Measurements from ENCODE around the gene FOXJ2. TPM values are rescaled to one million over a fixed set of nuclear protein-coding genes. Genes with fewer than 3 reads are reported as not detected.
A peak's percentile ranks its signal among the peaks of the same experiment; 100 is the strongest.
"Not testable (repeated sequence)": the region's sequence is repeated elsewhere in the genome, so short reads cannot be mapped to it uniquely, and the experiment has no call there.

Gene FOXJ2
- polyA plus RNA-seq (ENCODE audit: insufficient read length in 10 of 10) = 10 to 100 TPM; 18.5 to 23.7 (median 19.7) TPM
- long read RNA-seq, donor 1, full-length matches to known transcripts = 1 of 8 reads
- long read RNA-seq, donor 1, partial matches to known transcripts = 7 of 8 reads
- long read RNA-seq, donor 1, other reads (novel, unspliced or antisense) = 0 of 8 reads
- long read RNA-seq, donor 2, full-length matches to known transcripts = 1 of 6 reads
- long read RNA-seq, donor 2, partial matches to known transcripts = 5 of 6 reads
- long read RNA-seq, donor 2, other reads (novel, unspliced or antisense) = 0 of 6 reads
- long read RNA-seq, donor 3 = 0 reads
- long read RNA-seq, donor 4, full-length matches to known transcripts = 2 of 9 reads
- long read RNA-seq, donor 4, partial matches to known transcripts = 7 of 9 reads
- long read RNA-seq, donor 4, other reads (novel, unspliced or antisense) = 0 of 9 reads
- long read RNA-seq, donor 5, full-length matches to known transcripts = 6 of 22 reads
- long read RNA-seq, donor 5, partial matches to known transcripts = 16 of 22 reads
- long read RNA-seq, donor 5, other reads (novel, unspliced or antisense) = 0 of 22 reads
- long read RNA-seq, donor 6 = 0 reads
- long read RNA-seq, donor 7 = 0 reads
- long read RNA-seq, donor 8 = 0 reads
- long read RNA-seq, donor 9 = 0 reads

DNA sequence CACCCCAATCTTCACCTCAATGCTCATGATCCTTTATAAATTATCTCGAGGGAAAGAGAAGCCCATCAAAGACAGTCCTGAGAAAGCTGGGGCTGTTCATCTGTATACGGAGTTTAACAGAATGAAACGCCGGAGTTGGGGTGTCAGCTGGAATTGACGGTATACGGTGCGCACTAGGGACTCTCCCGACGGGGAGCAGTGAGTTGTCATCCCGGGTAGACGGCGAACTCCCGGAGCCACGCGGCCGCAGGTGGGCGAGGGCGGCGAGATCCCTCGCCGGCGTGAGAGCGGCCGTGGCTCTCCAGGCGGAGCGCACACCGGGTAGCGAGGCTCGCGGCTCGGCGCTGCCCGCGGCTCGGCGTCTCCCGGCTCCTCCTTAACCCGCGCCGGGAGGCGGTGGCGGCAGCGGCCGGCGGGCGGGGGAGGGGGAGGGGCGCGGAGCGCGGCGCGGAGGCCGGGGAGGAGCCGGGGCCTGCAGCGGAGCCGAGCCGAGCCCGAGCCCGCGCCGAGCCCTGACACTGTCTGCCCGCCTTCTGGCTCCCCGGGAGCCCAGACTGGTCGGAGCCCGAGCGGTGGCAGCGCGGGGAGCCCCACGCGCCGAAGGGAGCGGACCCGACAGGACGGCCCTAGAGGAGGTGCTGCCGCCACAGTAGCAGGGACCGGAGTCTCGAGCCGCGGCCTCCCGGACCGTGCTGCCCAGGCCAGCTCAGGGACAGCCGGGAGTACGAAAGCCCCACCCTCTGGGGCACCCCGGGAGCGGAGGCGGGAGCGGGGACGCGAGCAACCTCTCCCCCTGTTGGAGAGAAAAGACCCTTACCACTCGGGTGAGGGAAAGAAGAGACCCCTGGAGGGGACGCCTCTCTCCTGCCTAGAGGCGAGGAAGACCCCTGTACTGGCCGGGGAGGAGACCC lies at the start of gene FOXJ2:
TSS of gene FOXJ2 (plus strand) at position 475 of the 911 bp plus-strand sequence. CDS start 7,117 bp downstream, outside the sequence.
- peak; percentile 75 to 95 (median 90) for DNase-seq

DNA sequence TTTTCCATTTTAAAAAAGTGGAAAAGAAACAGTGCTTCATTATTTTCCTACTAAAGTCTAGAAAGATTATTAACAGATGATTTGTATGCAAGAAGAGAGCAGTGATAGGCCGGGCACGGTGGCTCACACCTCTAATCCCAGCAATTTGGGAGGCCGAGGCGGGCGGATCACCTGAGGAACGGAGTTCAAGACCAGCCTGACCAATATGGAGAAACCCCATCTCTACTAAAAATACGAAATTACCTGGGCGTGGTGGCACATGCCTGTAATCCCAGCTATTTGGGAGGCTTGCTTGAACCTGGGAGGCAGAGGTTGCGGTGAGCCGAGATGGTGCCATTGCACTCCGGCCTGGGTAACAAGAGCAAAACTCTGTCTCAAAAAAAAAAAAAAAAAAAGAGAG lies 49.5 kb upstream of the FOXJ2 start:
- DNase-seq = not testable (repeated sequence)

DNA sequence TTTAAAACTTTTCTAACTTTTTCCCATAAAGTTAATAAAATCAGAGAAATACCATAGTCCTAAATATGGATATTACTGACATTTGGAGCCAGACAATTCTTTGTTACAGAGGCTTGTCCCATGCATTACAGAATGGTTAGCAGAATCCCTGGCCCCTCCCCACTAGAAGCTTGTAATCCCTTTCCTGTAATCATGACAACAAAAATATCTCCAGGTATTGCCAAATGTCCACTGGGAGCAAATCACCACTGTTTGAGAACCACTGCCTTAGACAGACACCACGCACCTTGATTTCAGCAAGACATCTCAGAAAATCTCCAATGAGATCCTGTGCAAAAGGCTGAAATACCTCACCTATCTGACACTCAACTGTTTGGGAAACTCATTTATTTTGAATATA lies 49.1 kb upstream of the FOXJ2 start:
- DNase-seq = not testable (repeated sequence)

DNA sequence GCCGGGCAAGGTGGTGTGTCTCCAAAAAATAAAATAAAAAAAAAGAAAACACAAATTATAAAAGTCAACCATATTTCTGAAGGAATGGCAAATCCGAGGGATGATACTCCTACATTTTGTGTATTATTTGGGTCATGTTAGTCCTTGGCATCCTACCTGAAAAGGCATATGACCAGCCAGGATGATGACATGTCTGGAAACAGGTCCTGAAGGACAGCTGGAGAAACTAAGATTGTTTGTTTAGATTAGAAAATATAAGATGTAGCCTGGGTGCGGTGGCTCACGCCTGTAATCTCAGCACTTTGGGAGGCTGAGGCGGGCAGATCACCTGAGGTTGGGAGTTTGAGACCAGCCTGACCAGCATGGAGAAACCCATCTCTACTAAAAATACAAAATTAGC lies 47.6 kb upstream of the FOXJ2 start:
- DNase-seq = no peak

DNA sequence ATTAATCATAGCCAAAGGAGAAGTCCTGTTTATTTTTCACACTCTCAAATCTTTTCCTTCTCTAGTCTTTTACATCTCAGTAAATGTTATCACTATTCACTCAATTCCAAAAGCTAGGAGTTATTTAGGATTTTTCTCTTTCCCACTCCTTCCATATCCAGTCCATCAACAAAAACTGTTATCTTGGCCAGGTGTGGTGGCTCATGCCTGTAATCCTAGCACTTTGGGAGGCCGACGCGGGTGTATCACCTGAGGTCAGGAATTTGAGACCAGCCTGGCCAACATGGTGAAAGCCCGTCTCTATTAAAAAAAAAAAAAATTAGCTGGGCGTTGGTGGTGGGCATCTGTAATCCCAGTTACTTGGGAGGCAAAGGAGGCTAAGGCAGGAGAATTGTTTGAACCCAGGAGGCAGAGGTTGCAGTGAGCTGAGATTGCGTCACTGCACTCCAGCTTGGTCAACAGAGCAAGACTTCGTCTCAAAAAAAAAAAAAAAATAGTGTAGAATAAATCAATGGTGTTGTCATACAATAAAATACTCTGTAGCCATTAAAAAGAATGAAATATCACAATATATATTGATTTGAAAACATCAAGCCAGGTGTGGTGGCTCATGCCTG lies 46.6 kb upstream of the FOXJ2 start:
- no peak for DNase-seq

DNA sequence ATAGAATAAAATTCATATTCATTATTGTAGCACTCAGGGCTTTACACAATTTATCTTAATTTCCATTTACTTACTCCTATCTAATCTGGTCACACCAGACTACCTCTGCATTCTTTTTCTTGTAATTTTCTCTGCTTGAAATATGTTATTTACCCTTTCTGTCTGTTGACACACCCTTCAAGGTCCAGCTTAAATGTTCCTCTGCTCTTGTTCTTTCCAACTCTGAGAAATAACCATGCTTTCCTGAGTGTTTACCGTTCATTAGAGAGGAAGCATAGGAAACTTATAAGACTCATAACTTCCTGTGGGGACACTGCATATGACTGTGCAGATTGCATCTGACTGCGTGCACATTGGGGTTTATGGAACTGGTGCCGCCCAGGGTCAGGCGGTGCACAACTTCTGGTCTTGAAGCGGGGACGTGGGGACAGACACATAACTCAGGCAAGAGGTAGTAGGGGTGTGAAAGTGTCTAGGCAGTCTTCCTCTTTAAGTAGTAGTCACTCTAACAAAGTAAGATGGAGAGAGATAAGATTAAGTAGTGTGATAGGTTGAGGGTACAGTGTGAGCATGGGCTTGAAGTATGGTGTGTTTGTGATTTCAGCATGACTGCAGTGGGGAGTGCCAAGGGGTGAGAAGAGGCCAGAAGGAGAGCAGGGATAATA lies 42.6 kb upstream of the FOXJ2 start:
- peak in 1 of 3 donors; percentile 36 for DNase-seq

DNA sequence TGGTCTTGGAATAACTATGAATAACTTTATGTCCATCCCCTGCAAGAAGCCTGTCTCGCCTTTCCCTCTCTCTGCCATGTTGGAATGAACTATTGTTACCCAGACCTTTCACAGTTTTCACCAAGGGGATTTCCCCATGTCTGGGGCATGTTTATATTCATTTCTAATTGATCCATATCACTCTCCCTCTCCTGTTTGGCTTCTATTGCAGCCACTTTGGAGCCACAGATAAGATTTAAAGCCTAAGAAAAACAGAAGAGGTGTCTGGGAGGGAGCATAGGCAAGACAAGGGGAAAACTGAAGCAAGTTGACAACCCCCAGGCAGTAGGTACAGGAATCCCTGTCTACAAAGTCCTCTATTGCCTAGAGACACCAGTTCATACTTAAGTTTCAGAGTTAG lies 41.0 kb upstream of the FOXJ2 start:
- no peak for DNase-seq

DNA sequence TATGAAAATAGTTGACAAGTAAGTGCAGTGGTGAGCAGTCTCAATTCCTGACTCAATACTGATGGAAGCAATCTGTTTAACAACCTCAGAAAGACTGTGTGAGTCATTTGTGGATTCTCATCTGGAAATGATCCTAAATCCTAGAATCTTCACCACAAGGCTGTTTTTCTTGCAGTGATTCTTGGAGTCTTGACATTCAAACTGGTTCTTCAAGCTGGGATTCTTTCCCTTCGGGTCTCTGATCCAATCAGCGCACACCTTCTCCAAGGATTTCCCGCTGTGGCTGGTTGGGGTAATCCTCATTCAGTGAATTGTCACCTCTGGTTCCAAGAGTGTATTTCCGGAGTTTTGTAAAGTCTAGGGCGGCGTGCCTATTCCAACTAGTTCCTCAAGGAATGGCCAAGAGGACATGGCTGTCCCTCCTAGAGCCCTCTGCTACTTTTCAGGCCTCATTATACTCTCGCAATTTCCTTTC lies 37.7 kb upstream of the FOXJ2 start:
- peak in 2 of 3 donors; percentile 53 to 92 for DNase-seq

DNA sequence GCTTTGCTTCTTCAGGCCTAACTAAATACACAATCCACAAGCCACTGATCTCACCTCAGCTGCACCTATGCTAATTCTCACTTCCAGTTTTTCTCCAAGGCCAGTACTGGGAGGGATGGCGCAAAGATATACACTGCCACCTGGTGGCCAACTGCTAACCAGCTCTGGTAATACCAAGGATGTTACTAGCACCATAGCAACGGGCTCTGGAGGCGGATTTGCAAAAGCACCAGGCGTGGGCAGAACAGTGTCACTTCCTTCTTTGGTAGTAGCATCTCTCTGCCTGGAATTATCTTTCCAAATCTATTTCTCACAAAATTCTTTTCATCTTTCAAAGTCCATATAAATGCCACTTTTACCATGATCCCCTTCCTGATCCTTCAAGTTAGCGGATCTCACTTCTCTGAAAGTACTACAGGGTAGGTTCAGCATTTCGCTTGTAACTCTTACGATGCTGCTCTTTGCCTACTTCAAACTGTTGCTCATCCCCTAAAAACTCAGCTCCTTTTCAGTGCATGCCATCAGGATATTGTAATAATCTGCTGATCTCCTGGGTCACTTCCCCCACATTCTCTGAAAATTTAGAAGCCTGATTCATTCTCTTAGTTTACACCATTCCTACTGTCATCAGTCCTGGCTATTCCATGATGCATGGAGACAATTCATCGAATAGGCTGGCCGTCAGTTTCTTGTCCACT lies 37.1 kb upstream of the FOXJ2 start:
- DNase-seq = peak; percentile 67 to 82 (median 69)

DNA sequence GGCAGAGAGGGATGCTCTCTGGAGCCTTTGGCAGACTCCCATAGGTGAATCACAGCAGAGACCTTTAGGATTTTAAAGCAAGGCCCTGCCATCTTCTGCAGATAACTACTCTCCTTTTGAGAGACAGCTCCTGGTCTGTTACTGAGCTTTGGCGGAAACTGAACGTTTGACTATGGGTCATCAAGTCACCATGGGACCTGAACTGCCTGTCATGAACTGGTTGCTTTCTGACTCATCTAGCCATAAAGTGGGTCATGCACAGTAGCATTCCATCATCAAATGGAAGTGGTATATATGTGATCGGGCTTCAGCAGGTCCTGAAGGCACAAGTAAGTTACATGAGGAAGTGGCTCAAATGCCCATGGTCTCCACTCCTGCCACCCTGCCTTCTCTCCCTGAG lies 31.7 kb upstream of the FOXJ2 start:
- not testable (repeated sequence) for DNase-seq

DNA sequence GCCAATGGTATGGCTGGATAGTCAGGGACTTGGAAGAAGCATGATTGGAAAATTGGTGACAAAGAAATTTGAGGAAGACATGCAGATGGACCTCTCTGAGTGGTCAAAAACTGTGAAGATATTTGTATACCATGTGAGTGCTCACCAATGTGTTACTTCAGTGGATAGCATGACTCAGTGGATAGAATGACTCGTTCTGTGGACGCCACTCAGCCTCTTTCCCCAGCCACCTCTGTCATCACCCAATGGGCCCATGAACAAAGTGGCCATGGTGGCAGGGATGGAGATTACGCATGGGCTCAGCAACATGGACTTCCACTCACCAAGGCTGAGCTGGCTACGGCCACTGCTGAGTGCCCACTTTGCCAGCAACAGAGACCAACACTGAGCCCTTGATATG lies 31.0 kb upstream of the FOXJ2 start:
- not testable (repeated sequence) for DNase-seq

DNA sequence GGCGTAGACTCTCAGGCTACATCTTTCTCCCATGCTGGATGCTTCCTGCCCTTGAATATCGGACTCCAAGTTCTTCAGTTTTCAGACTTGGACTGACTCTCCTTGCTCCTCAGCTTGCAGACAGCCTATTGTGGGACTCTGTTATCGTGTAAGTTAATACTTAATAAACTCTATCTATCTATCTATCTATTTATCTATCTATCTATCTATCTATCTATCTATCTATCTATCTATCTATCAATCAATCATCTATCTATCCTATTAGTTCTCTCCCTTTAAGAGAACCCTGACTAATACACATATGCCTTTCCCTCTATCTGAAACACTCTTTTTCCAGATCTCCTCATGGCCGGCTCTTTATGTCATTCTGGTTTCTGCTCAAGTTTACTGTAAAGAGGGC lies 27.6 kb upstream of the FOXJ2 start:
- DNase-seq = not testable (repeated sequence)

DNA sequence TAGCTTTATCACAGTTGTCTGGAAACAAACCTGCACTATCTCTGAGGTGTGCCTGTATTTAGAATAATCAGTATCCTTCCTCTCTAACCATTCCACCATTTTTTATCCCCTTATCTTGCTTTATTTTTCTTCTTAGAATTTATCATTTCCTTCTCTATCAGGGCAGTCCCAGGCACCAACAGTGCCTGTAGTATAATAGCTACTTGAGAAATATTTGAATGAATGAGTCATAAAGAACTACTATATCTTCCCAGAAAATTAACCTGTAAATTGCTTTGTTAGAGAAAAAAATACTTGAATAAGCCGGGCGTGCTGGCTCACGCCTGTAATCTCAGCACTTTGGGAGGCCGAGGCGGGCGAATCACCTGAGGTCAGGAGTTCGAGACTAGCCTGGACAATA lies 21.2 kb upstream of the FOXJ2 start:
- DNase-seq = no peak

DNA sequence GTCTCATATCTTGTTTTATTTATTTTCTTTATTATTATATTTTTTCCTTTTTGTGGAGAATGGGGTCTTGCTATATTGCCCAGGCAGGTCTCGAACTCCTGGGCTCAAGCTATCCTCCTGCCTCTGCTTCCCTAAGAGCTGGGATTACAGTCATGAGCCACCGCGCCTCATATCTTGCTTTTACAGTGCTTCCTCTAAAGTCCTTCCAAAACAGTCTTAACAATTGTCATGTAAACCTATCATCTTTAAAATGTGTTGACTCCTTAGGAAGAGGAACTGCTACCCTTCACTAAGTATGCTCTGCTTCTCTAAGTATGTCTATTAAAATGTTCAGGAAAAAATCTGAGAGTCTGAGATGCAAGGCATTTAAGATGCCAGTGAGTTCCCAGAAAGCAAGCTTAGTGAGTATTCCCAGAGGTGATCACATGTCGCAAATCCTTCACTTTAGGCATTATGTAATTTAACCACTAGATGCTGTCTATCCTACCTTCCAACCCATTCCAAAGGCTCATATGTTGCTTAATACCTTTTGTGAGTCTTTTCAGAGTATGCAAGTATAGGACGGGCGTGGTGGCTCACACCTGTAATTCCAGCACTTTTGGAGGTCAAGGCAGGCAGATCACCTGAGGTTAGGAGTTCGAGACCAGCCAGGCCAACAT lies 19.7 kb upstream of the FOXJ2 start:
- DNase-seq = no peak

DNA sequence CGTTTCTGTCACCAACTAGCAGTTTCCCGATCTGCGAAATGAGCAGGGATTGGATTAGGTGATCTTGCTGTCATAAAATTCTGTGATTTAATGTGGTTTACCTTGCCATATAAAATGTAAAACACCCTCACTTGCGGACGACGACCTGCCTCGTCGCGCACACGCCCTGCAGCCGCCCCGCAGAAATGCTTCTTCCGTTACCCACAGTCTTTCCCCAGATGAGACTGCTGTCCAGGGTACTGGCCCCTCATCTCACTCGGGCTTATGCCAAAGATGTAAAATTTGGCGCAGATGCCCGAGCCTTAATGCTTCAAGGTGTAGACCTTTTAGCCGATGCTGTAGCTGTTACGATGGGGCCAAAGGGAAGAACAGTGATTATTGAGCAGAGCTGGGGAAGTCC lies 17.7 kb upstream of the FOXJ2 start:
- DNase-seq = no peak

DNA sequence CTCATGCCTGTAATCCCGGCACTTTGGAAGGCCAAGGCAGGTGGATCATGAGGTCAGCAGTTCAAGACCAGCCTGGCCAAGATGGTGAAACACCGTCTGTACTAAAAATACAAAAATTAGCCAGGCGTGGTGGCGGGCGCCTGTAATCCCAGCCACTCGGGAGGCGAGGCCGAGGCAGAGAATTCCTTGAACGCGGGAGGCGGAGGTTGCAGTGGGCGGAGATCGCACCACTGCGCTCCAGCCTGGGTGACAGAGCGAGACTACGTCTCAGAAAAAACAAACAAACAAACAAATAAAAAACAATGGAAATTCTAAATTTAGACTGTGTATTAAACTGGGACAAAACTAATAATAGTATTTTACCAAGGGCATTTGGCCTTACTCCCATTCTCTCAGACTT lies 14.3 kb upstream of the FOXJ2 start:
- not testable (repeated sequence) for DNase-seq

DNA sequence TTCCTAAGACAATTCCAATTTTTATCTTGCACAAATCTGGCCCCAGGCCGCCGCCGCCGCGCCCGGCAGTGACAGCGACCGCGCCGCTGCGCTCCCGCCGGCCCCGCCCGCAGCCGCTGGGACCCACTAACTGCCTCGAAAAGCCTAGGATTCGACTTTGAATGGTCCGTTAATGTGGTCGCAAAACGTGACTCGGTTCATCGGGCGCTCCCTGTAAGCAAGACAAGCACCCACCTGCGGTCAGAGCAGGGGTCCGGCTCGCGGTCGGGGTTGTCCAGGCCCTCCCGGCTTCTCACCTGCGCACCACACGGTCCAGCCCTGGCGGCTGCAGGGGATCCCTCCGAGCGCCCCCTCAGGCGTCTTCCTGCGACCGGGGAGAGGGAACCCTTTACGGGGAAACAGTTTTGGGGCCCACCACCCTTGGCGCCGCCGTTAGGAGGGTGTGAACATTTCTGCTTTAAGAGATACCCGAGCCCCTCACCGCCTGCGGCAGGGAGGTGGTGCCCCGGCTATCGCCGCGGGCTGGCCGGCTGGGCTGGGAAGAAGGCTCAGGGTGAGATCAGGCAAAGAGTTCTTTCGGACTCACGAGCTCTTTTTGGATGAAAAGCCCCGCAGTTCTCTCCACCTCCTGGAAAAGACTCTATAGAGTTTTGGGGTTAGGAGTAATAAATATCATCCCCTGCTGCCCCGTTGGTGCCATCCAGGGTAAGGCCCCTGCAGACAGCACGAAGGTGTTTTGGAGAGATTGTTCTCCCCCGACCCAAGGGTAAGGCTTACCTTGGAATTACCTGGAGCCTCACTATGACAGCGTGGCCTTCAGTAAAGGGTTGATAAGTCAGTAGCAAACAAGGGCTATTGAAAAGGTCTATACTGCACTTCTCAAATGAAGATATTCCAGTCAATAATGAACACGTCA lies 13.6 kb upstream of the FOXJ2 start:
- DNase-seq = no peak

DNA sequence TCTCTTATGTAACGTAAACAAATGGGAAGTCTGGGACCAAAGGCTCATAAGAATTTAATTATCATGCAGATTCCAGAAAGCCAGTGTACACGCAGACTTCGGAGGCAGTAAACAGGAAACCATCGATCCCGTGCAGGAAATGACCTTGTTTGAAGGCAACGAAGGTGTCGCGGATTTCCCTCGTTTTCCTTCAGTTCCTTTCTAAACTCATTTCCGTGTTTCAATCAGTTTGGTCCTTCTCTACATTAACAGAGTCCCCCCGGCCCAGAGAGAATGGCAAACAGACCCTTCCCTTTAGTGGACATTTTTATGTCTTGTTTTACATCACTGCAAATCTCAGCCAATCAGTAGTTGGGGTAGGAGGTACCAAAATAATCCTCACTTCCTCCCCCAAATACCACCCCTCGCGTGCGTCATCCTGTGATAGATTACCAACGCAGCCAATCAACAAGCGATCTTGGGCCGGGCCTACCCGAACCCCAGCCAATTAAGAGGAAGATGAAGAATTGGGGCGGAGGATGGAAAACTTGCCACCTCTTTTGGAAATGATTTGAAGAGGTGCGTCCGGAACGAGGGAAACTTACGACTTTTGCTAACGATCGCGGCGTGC lies 6.1 kb upstream of the FOXJ2 start:
- peak; percentile 99 to 100 (median 99) for DNase-seq
